Measurements from ENCODE around the gene SBK2. TPM values are rescaled to one million over a fixed set of nuclear protein-coding genes. Genes with fewer than 3 reads are reported as not detected.
"Not testable (repeated sequence)": the region's sequence is repeated elsewhere in the genome, so short reads cannot be mapped to it uniquely, and the experiment has no call there.

SBK2 gene, protein sequence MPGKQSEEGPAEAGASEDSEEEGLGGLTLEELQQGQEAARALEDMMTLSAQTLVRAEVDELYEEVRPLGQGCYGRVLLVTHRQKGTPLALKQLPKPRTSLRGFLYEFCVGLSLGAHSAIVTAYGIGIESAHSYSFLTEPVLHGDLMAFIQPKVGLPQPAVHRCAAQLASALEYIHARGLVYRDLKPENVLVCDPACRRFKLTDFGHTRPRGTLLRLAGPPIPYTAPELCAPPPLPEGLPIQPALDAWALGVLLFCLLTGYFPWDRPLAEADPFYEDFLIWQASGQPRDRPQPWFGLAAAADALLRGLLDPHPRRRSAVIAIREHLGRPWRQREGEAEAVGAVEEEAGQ
- total RNA-seq: under 1 TPM in 1 of 6 donors, not detected in 5; 0.43 TPM
- under 1 TPM; 0.28 to 0.46 TPM for polyA plus RNA-seq

DNA sequence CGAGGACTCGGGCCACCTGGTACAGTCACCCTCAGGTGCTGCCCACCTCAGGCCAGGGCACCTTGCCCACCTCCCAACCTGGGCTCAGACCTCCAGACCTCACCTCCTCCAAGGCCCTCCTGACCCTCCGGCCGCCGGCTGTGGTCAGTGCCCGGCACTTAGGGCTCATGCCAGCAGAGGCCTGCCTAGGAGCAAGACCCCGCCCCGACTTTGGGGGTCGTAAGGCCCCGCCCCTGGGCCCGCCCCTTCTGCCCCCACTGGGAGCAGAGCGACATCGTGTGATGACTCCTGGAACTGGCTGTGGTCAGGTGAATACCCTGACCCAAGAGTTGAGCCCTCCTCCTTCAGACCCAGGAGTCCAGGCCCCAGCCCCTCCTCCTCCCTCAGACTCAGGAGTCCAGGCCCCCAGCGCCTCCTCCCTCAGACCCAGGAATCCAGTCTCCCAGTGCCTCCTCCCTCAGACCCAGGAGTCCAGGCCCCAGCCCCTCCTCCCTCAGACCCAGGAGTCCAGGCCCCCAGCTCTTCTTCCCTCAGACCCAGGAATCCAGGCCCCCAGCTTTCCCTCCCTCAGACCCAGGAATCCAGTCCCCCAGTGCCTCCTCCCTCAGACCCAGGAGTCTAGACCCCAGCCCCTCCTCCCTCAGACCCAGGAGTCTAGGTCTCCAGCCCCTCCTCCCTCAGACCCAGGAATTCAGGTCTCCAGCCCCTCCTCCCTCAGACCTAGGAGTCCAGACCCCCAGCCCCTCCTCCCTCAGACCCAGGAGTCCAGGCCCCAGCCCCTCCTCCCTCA, at the start of gene SBK2:
Gene SBK2, minus strand, starts transcription at position 183 of the 790 bp plus-strand sequence. CDS start 839 bp downstream, outside the sequence.
- H3K27ac ChIP-seq: no peak within 1 kb of the TSS
- intact Hi-C loops (cut with DNase I): no loop called here
- TF ChIP-seq, protein P1, sequence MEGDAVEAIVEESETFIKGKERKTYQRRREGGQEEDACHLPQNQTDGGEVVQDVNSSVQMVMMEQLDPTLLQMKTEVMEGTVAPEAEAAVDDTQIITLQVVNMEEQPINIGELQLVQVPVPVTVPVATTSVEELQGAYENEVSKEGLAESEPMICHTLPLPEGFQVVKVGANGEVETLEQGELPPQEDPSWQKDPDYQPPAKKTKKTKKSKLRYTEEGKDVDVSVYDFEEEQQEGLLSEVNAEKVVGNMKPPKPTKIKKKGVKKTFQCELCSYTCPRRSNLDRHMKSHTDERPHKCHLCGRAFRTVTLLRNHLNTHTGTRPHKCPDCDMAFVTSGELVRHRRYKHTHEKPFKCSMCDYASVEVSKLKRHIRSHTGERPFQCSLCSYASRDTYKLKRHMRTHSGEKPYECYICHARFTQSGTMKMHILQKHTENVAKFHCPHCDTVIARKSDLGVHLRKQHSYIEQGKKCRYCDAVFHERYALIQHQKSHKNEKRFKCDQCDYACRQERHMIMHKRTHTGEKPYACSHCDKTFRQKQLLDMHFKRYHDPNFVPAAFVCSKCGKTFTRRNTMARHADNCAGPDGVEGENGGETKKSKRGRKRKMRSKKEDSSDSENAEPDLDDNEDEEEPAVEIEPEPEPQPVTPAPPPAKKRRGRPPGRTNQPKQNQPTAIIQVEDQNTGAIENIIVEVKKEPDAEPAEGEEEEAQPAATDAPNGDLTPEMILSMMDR (IDR thresholded peaks at IDR 0.05): no peak
- WGBS, 2 donors: 18 to 21% methylated on average over 14 of the region's 14 CpGs
- FAIRE-seq (no peak), DNase-seq (no peak), ATAC-seq (peak in 1 of 4 donors; percentile 12)
- no peaks in the 10 kb centered on the region for H3K4me1 ChIP-seq
- no peak within 1 kb of the TSS for H3K4me3 ChIP-seq
- H3K36me3 ChIP-seq: no peaks in the 10 kb centered on the region
- no peaks in the 10 kb centered on the region for H3K27me3 ChIP-seq
- H3K9me3 ChIP-seq: no peaks in the 10 kb centered on the region

DNA sequence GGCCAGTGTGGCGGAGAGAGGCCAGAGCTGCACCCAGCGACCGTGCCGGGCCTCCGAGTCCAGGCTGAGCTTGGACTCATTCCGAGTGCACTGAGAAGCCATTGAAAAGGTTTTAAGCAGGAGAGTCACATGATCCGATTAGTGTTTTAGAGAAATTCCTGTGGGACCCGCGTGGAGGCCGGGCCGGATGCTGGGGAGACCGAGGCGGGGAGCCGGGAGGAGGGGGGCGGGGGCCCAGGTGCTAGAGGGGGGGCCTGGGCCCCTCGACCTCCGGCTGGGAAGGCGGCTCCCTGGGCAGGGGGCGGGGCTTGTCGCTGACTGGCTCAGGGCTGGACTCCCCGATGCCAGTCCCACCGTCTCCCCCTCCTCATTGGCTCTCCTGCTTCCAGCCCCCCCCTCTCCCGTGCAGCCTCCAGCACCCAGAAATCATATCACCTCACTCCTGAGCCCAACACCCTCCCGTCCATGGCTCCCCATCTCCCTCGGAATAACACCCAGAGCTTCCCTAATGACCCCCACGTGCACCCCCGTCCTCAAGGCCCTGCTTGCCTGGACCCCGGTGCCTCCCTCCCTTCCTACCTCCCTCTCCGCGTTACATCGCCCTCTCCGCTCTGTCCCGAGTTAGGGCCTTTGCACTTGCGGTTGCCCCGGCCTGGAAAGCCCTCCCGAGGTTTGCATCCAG, 48.9 kb upstream of the SBK2 start:
- TF ChIP-seq, protein P1 (IDR thresholded peaks at IDR 0.05): no peak
- ATAC-seq (peak; percentile 43 to 71 (median 66)), FAIRE-seq (no peak), DNase-seq (peak; percentile 70 to 90 (median 80))
- intact Hi-C loops (cut with DNase I): no loop called here
- Histone ChIP-seq H3K27me3 (no peaks in the 10 kb centered on the region), H3K9me3 (no peaks in the 10 kb centered on the region), H3K4me3 (peak overlapping the region in 2 of 4 donors; percentile 20 to 33), H3K36me3 (no peaks in the 10 kb centered on the region), H3K4me1 (peaks cover 13 to 21% (median 19%) of the 10 kb centered on the region in 3 donors), H3K27ac (peak overlapping the region; percentile 35 to 57 (median 52))
- 6 to 9% methylated on average over 32 to 36 of the region's 36 CpGs for WGBS, 2 donors

GRCh38 chr19:55584871-55585270, 47.9 kb upstream of the SBK2 start:
- DNase-seq (no peak), ATAC-seq (no peak), FAIRE-seq (no peak)
- peaks cover 13 to 21% (median 19%) of the 10 kb centered on the region in 3 donors for H3K4me1 ChIP-seq
- TF ChIP-seq, protein P1 (IDR thresholded peaks at IDR 0.05): no peak
- no peaks in the 10 kb centered on the region for H3K27me3 ChIP-seq
- no peaks in the 10 kb centered on the region for H3K36me3 ChIP-seq
- H3K9me3 ChIP-seq: no peaks in the 10 kb centered on the region
- H3K27ac ChIP-seq: no peak overlapping the region
- H3K4me3 ChIP-seq: no peak overlapping the region
- WGBS, 2 donors: 86 to 93% methylated on average over 11 of the region's 11 CpGs
- intact Hi-C loops (cut with DNase I): no loop called here

- FAIRE-seq; H3K27ac ChIP-seq; H3K27me3 ChIP-seq; intact Hi-C loops (cut with DNase I); H3K4me3 ChIP-seq; H3K36me3 ChIP-seq; DNase-seq; H3K9me3 ChIP-seq; ATAC-seq: not testable (repeated sequence)
- H3K4me1 ChIP-seq: peaks cover 13 to 21% (median 19%) of the 10 kb centered on the region in 3 donors
- 68 to 84% methylated on average over 8 of the region's 8 CpGs for WGBS, 2 donors
Observed at GRCh38 chr19:55583897-55584296, 47.0 kb upstream of the SBK2 start.

GRCh38 chr19:55582284-55582683, 45.4 kb upstream of the SBK2 start:
- H3K9me3 ChIP-seq; FAIRE-seq; ATAC-seq; H3K27me3 ChIP-seq; DNase-seq; intact Hi-C loops (cut with DNase I): not testable (repeated sequence)
- 62 to 63% methylated on average over 4 of the region's 4 CpGs for WGBS, 2 donors
- Histone ChIP-seq H3K4me3 (peak overlapping the region in 1 of 4 donors; percentile 13), H3K27ac (peak overlapping the region; percentile 14 to 84 (median 69)), H3K36me3 (peaks cover 0 to 13% (median 0%) of the 10 kb centered on the region in 3 donors), H3K4me1 (peaks cover 13 to 21% (median 19%) of the 10 kb centered on the region in 3 donors)
